ENCODE measurements around the gene SERHL2. TPM values are rescaled to one million over a fixed set of nuclear protein-coding genes. Genes with fewer than 3 reads are reported as not detected.

SERHL2 gene
- total RNA-seq, 1 experiment from 2014 or later, result 1.0 TPM

DNA sequence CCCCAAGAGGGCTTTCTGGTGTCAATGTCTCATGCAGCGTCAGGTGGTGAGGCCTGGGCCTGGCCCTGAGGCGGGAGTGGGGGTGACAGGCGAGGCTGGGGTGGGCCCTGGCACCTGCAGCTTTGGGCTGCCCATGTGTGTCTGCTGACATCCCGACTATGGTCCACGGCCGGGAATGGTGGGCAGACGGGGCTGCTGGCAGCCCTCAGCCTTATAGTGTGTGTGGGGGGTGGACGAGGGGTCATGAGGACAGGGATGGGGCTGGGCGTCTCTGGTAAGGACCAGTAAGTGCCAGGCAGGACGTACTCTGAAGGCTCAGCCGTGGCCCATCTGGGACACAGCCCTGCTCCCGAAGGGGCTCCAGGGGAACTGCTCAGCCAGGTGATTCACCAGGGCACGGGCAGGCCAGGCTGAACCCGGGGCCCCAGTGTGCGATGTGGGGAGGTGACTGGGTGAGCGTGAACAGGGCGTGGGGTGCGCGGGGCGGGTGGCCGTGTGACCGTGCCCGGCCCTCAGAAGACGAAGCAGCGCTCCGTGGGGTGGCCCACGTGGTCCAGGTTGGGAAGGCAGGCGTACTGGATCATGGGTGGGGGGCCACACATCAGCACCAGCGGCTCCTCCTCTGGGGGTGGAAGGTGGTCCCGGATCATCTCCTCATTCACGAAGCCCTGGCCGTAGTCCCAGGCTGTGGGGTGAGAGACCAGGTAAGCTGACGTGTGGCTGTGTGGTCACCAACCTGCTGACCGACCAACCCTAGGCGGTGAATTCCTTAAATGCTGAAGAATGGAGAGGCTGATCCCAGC, 65.7 kb downstream of the SERHL2 start:
- Histone ChIP-seq H3K4me2 (ENCODE audit: insufficient read depth, insufficient read length, low read length) (no peak overlapping the region), H3K9me3 (ENCODE audit: control insufficient read depth, low read depth, low read length) (no peaks in the 10 kb centered on the region), H3K4ac (ENCODE audit: low read depth, low read length) (no peak overlapping the region), H2BK5ac (ENCODE audit: insufficient read length, low read length) (no peak overlapping the region), H3K23me2 (ENCODE audit: insufficient read length, low read depth, low read length, poor library complexity, severe bottlenecking) (no peaks in the 10 kb centered on the region), H3K14ac (ENCODE audit: insufficient read depth, low read length) (no peak overlapping the region), H3K79me2 (ENCODE audit: insufficient read depth, low read length) (no peaks in the 10 kb centered on the region), H2BK20ac (ENCODE audit: low read depth, low read length, poor library complexity, severe bottlenecking) (no peak overlapping the region), H3K9ac (ENCODE audit: extremely low read depth, insufficient read length, low read length) (no peak overlapping the region), H4K91ac (ENCODE audit: insufficient read length, low read depth, low read length) (no peak overlapping the region), H3K79me1 (ENCODE audit: insufficient read depth, low read depth, low read length, poor library complexity, severe bottlenecking) (no peaks in the 10 kb centered on the region), H2AK5ac (ENCODE audit: insufficient read length, low read length) (no peak overlapping the region), H2BK15ac (ENCODE audit: low read depth, low read length) (no peak overlapping the region), H2AFZ (ENCODE audit: low read length) (no peak overlapping the region), H4K8ac (replicated peaks; ENCODE audit: insufficient read length, low read depth, low read length) (no peak overlapping the region), H2BK12ac (ENCODE audit: insufficient read length, low read depth, low read length) (no peak overlapping the region), H2BK120ac (ENCODE audit: low read depth, low read length, poor library complexity, severe bottlenecking) (no peak overlapping the region), H3K23ac (ENCODE audit: insufficient read length, low read depth, low read length) (no peak overlapping the region), H3K56ac (ENCODE audit: insufficient read length, low read depth, low read length) (no peak overlapping the region), H3T11ph (ENCODE audit: low read length) (no peak overlapping the region), H3K27ac (ENCODE audit: insufficient read length, low read depth, low read length) (no peak overlapping the region), H3K27me3 (ENCODE audit: insufficient read depth, low read length) (no peaks in the 10 kb centered on the region), H4K5ac (ENCODE audit: insufficient read length, low read depth, low read length) (no peak overlapping the region), H3K18ac (ENCODE audit: insufficient read length, low read depth, low read length) (no peak overlapping the region), H4K20me1 (ENCODE audit: control insufficient read depth, insufficient read depth, insufficient read length) (no peaks in the 10 kb centered on the region), H3K4me1 (ENCODE audit: insufficient read depth, low read length) (no peaks in the 10 kb centered on the region)
- Mint-ChIP-seq H3K4me1 (peaks cover 17 to 23% of the 10 kb centered on the region in 2 experiments), H3K36me3 (ENCODE audit: insufficient read depth in 1 of 3, low read depth in 3 of 3) (peaks cover 0 to 18% (median 5%) of the 10 kb centered on the region in 3 experiments; a peak in 5 of 7 replicates), H3K9me3 (no peaks in the 10 kb centered on the region; a peak in 1 of 5 replicates), H3K27ac (no peak overlapping the region), H3K27me3 (ENCODE audit: low read depth) (peaks cover 2% of the 10 kb centered on the region), H3K4me3 (no peak overlapping the region)
- WGBS (ENCODE audit: extremely low coverage, insufficient read length, low lambda C conversion rate), result no CpG with 5 or more reads among the region's 35 CpGs
- TF ChIP-seq, protein P1, sequence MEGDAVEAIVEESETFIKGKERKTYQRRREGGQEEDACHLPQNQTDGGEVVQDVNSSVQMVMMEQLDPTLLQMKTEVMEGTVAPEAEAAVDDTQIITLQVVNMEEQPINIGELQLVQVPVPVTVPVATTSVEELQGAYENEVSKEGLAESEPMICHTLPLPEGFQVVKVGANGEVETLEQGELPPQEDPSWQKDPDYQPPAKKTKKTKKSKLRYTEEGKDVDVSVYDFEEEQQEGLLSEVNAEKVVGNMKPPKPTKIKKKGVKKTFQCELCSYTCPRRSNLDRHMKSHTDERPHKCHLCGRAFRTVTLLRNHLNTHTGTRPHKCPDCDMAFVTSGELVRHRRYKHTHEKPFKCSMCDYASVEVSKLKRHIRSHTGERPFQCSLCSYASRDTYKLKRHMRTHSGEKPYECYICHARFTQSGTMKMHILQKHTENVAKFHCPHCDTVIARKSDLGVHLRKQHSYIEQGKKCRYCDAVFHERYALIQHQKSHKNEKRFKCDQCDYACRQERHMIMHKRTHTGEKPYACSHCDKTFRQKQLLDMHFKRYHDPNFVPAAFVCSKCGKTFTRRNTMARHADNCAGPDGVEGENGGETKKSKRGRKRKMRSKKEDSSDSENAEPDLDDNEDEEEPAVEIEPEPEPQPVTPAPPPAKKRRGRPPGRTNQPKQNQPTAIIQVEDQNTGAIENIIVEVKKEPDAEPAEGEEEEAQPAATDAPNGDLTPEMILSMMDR (conservative IDR thresholded peaks at IDR 0.05), result no peak
- no peak for DNase-seq
